ENCODE data around the gene KIF16B. TPM values are rescaled to one million over a fixed set of nuclear protein-coding genes. Genes with fewer than 3 reads are reported as not detected.

The KIF16B gene
- total and polyA plus RNA-seq, 4 donors, result 5.1 to 19.7 (median 8.4) TPM

DNA sequence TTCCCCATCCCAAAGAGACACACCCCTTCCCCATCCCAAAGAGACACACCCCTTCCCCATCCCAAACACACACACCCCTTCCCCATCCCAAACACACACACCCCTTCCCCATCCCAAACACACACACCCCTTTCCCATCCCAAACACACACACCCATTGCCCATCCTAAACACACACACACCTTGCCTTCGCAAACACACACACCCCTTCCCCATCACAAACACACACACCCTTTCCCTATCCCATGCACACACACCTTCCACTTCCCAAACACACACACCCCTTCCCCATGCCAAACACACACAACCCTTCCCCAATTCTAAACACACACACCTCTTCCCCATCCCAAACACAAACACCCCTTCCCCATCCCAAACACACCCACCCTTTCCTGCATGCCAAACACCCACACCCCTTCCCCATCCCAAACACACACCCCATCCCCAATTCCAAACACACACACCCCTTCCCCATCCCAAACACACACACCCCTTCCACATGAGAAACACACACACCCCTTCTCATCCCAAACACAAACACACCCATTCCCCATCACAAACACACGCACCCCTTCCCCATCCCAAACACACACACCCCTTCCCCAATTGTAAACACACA lies 315.3 kb downstream of the KIF16B start:
- no peak for TF ChIP-seq MAX (IDR thresholded peaks at IDR 0.05)
- TF ChIP-seq FOXA2 (IDR thresholded peaks at IDR 0.05), result no peak
- no peak for TF ChIP-seq TAF1 (conservative IDR thresholded peaks at IDR 0.05)
- no peak for TF ChIP-seq SP1 (IDR thresholded peaks at IDR 0.05)
- TF ChIP-seq REST (IDR thresholded peaks at IDR 0.05), result no peak
- no peak for TF ChIP-seq JUND (IDR thresholded peaks at IDR 0.05)
- TF ChIP-seq HNF4A (conservative IDR thresholded peaks at IDR 0.05), result no peak
- no peak for TF ChIP-seq GABPA (IDR thresholded peaks at IDR 0.05 in 1 of 2, conservative IDR thresholded peaks at IDR 0.05 in 1 of 2)
- TF ChIP-seq EGR1 (IDR thresholded peaks at IDR 0.05; ENCODE audit: low read depth in 2 of 2), result no peak
- TF ChIP-seq FOXA1 (IDR thresholded peaks at IDR 0.05), result no peak
- TF ChIP-seq ATF3 (IDR thresholded peaks at IDR 0.05), result no peak
- TF ChIP-seq YY1 (IDR thresholded peaks at IDR 0.05), result no peak
- TF ChIP-seq RAD21 (IDR thresholded peaks at IDR 0.05), result no peak
- no peak for TF ChIP-seq RXRA (IDR thresholded peaks at IDR 0.05)
- TF ChIP-seq, protein P1, sequence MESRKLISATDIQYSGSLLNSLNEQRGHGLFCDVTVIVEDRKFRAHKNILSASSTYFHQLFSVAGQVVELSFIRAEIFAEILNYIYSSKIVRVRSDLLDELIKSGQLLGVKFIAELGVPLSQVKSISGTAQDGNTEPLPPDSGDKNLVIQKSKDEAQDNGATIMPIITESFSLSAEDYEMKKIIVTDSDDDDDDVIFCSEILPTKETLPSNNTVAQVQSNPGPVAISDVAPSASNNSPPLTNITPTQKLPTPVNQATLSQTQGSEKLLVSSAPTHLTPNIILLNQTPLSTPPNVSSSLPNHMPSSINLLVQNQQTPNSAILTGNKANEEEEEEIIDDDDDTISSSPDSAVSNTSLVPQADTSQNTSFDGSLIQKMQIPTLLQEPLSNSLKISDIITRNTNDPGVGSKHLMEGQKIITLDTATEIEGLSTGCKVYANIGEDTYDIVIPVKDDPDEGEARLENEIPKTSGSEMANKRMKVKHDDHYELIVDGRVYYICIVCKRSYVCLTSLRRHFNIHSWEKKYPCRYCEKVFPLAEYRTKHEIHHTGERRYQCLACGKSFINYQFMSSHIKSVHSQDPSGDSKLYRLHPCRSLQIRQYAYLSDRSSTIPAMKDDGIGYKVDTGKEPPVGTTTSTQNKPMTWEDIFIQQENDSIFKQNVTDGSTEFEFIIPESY (IDR thresholded peaks at IDR 0.05), result no peak
- no peaks in the 10 kb centered on the region for H3K9me3 ChIP-seq (ENCODE audit: control insufficient read depth in 4 of 4, low read length in 3 of 4)
- H3K27ac ChIP-seq (ENCODE audit: low read depth in 1 of 2, low read length in 2 of 2), result no peak overlapping the region
- H3K36me3 ChIP-seq (ENCODE audit: control insufficient read depth in 4 of 4, insufficient read depth in 3 of 4, low read depth in 1 of 4, low read length in 3 of 4), result no peaks in the 10 kb centered on the region
- no peak overlapping the region for H3K9ac ChIP-seq (ENCODE audit: low read depth in 1 of 2, low read length in 2 of 2)
- H3K27me3 ChIP-seq (ENCODE audit: control insufficient read depth in 4 of 4, insufficient read depth in 4 of 4, low read length in 3 of 4), result no peaks in the 10 kb centered on the region
- no peak for DNase-seq (ENCODE audit: low spot score)
- H3K4me3 ChIP-seq (ENCODE audit: low read depth in 1 of 3, low read length in 3 of 3), result no peak overlapping the region
- 86% methylated on average over 2 of the region's 2 CpGs for WGBS
- no peaks in the 10 kb centered on the region for H3K4me1 ChIP-seq (ENCODE audit: control insufficient read depth in 4 of 4, insufficient read depth in 4 of 4, low read length in 3 of 4)

GRCh38 chr20:16257021-16257420 lies 316.2 kb downstream of the KIF16B start:
- Histone ChIP-seq H3K9me3 (ENCODE audit: control insufficient read depth in 4 of 4, low read length in 3 of 4) (no peaks in the 10 kb centered on the region), H3K27me3 (ENCODE audit: control insufficient read depth in 4 of 4, insufficient read depth in 4 of 4, low read length in 3 of 4) (no peaks in the 10 kb centered on the region), H3K4me1 (ENCODE audit: control insufficient read depth in 4 of 4, insufficient read depth in 4 of 4, low read length in 3 of 4) (no peaks in the 10 kb centered on the region), H3K36me3 (ENCODE audit: control insufficient read depth in 4 of 4, insufficient read depth in 3 of 4, low read depth in 1 of 4, low read length in 3 of 4) (no peaks in the 10 kb centered on the region), H3K4me3 (ENCODE audit: low read depth in 1 of 3, low read length in 3 of 3) (no peak overlapping the region), H3K9ac (ENCODE audit: low read depth in 1 of 2, low read length in 2 of 2) (no peak overlapping the region), H3K27ac (ENCODE audit: low read depth in 1 of 2, low read length in 2 of 2) (no peak overlapping the region)
- TF ChIP-seq MAX (IDR thresholded peaks at IDR 0.05) (no peak), GABPA (IDR thresholded peaks at IDR 0.05 in 1 of 2, conservative IDR thresholded peaks at IDR 0.05 in 1 of 2) (no peak), ATF3 (IDR thresholded peaks at IDR 0.05) (no peak), YY1 (IDR thresholded peaks at IDR 0.05) (no peak), FOXA1 (IDR thresholded peaks at IDR 0.05) (no peak), EGR1 (IDR thresholded peaks at IDR 0.05; ENCODE audit: low read depth in 2 of 2) (no peak), RAD21 (IDR thresholded peaks at IDR 0.05) (no peak), NR2F2 (IDR thresholded peaks at IDR 0.05) (no peak), HNF4A (conservative IDR thresholded peaks at IDR 0.05) (no peak), FOXA2 (IDR thresholded peaks at IDR 0.05) (no peak)
- TF ChIP-seq, protein P2, sequence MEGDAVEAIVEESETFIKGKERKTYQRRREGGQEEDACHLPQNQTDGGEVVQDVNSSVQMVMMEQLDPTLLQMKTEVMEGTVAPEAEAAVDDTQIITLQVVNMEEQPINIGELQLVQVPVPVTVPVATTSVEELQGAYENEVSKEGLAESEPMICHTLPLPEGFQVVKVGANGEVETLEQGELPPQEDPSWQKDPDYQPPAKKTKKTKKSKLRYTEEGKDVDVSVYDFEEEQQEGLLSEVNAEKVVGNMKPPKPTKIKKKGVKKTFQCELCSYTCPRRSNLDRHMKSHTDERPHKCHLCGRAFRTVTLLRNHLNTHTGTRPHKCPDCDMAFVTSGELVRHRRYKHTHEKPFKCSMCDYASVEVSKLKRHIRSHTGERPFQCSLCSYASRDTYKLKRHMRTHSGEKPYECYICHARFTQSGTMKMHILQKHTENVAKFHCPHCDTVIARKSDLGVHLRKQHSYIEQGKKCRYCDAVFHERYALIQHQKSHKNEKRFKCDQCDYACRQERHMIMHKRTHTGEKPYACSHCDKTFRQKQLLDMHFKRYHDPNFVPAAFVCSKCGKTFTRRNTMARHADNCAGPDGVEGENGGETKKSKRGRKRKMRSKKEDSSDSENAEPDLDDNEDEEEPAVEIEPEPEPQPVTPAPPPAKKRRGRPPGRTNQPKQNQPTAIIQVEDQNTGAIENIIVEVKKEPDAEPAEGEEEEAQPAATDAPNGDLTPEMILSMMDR (IDR thresholded peaks at IDR 0.05; ENCODE audit: low read depth, low read length, missing input control), result no peak
- no peak for DNase-seq (ENCODE audit: low spot score)
- 94% methylated on average over 7 of the region's 7 CpGs for WGBS

Measured in liver (tissue), 9 donors.